Measurements from ENCODE around the gene C4B.
"Not testable (repeated sequence)": the region's sequence is repeated elsewhere in the genome, so short reads cannot be mapped to it uniquely, and the experiment has no call there.

DNA sequence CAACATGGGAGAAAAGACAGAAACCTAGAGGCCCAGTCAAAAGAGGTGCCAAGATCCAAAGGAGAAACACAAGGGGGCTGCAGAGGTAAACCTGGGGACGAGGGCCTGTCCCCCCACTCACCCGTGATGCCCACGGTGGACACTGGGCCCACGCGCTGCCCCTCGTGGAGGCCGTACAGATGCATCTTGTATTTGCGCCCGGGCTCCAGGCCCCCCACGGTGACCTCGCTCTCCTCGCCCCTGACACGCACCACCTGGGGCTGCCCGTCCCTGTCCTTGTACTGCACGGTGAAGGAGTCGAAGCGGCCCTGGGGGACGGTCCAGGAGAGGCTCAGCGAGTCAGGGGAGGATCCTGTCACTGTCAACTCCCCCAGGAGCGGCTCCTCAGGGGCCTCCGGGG, 34.6 kb downstream of the C4B start:
- TF ChIP-seq, protein P1, sequence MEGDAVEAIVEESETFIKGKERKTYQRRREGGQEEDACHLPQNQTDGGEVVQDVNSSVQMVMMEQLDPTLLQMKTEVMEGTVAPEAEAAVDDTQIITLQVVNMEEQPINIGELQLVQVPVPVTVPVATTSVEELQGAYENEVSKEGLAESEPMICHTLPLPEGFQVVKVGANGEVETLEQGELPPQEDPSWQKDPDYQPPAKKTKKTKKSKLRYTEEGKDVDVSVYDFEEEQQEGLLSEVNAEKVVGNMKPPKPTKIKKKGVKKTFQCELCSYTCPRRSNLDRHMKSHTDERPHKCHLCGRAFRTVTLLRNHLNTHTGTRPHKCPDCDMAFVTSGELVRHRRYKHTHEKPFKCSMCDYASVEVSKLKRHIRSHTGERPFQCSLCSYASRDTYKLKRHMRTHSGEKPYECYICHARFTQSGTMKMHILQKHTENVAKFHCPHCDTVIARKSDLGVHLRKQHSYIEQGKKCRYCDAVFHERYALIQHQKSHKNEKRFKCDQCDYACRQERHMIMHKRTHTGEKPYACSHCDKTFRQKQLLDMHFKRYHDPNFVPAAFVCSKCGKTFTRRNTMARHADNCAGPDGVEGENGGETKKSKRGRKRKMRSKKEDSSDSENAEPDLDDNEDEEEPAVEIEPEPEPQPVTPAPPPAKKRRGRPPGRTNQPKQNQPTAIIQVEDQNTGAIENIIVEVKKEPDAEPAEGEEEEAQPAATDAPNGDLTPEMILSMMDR (IDR thresholded peaks at IDR 0.05), result not testable (repeated sequence)
- not testable (repeated sequence) for TF ChIP-seq ZFX (IDR thresholded peaks at IDR 0.05; ENCODE audit: borderline replicate concordance)

Data from 22Rv1 (cell line).